Fibroblast of mammary gland (primary cell): ENCODE results near the gene VAMP3.

Experiments used
- DNase-seq: peaks from one replicate; pipeline ENCODE4 v3.0.0-alpha.2; 2010; ENCODE audit warnings: low read depth
- H3K4me3 ChIP-seq: 2 replicates; pipeline ENCODE4 v1.5.1; 2011; ENCODE audit warnings: low read depth, mild to moderate bottlenecking, low read length, moderate library complexity; ENCODE audit not compliant: control insufficient read depth
- TF ChIP-seq, protein P1 (sequence below): conservative IDR thresholded peaks from 2 replicates; pipeline ENCODE4 v1.5.1; 2011; ENCODE audit warnings: low read depth, low read length, inconsistent platforms; ENCODE audit not compliant: control insufficient read depth, insufficient read depth

VAMP3 gene

DNA sequence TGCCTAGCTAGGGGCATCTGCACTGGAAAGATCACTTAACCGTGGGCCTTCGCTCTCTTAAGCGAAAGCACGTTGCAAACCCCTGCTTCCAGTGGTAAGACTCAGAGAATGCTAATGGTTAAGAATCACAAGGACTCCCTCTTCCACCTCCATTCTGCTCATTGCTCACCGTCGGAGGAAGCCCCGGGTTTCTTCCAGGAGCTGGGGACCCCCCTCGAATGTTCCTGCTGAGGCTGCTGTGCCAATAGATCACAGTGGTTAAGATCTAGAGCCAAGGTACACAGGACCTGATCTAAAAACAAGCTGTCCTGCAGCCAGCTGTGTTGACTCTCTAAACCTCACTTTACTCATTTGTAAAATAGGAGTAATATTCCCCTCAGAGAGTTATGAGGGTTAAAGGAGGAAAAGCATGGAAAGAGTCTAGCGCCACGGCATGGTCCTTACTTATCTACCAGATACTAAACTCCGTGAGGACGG lies 765 bp downstream of the VAMP3 start:
- DNase-seq, result peak; percentile 10
- H3K4me3 ChIP-seq, result peak overlapping the region; percentile 87
- TF ChIP-seq, protein P1, sequence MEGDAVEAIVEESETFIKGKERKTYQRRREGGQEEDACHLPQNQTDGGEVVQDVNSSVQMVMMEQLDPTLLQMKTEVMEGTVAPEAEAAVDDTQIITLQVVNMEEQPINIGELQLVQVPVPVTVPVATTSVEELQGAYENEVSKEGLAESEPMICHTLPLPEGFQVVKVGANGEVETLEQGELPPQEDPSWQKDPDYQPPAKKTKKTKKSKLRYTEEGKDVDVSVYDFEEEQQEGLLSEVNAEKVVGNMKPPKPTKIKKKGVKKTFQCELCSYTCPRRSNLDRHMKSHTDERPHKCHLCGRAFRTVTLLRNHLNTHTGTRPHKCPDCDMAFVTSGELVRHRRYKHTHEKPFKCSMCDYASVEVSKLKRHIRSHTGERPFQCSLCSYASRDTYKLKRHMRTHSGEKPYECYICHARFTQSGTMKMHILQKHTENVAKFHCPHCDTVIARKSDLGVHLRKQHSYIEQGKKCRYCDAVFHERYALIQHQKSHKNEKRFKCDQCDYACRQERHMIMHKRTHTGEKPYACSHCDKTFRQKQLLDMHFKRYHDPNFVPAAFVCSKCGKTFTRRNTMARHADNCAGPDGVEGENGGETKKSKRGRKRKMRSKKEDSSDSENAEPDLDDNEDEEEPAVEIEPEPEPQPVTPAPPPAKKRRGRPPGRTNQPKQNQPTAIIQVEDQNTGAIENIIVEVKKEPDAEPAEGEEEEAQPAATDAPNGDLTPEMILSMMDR, result no peak

DNA sequence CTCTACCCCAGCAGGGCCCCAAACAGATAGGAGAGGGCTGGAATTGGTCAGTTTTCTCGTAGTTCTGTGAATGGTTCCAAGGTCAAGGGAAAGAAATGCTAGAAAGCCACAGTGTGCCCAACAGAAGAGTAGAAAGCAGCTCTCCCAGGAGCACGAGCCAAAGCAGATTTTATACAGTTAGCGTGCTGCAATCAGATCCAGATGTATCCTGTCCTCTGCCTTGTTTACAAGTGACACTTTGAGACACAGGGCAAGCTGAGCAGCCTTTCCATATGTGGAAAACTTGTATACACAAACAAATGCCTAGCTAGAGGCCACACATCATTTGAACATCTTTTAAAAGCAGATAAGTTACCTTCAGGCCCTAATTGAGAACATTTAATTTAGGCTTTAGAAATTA lies 6.5 kb downstream of the VAMP3 start:
- H3K4me3 ChIP-seq, result no peak overlapping the region
- no peak for DNase-seq
- TF ChIP-seq, protein P1, result no peak

DNA sequence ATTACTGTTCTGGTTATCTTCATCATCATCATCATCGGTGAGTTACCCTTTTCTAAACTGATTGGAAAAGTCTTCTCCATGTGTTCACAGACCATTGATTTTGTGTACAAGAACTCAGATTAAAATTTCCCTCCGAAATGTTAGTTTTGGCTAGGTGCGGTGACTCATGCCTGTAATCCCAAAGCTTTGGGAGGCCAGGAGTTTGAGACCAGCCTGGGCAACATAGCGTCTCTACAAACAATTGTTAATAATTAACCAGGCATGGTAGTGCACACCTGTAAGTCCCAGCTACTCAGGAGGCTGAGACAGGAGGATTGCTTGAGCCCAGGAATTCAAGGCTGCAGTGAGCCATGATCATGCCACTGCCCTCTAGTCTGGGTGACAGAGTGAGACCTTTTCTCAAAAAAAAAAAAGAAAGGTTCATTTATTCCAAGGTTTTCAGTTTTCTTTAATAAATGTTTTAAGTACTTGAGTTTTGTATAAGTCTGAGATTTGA lies 7.1 kb downstream of the VAMP3 start:
- DNase-seq, result no peak
- H3K4me3 ChIP-seq, result no peak overlapping the region
- TF ChIP-seq, protein P1, result no peak

DNA sequence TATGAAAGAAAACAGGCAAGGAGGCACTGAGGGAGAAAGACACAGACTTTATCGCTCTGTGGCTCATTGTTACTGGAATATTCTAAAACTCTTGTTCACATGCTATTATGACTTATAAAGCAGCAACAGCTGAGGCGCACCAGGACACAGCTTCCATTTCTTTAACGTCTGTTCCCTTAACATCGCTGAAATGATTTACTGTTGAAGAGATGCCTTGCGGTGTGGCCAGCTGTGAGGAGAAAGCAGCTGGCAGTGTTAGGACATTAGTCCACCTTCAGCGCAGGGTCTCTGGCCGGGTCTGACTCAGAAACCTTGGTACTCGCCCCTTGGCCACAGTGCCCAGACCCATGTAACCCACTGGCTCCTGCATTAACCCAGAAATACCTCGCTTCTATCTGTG lies 9.9 kb downstream of the VAMP3 start:
- DNase-seq, result no peak
- no peak overlapping the region for H3K4me3 ChIP-seq
- TF ChIP-seq, protein P1, result no peak

DNA sequence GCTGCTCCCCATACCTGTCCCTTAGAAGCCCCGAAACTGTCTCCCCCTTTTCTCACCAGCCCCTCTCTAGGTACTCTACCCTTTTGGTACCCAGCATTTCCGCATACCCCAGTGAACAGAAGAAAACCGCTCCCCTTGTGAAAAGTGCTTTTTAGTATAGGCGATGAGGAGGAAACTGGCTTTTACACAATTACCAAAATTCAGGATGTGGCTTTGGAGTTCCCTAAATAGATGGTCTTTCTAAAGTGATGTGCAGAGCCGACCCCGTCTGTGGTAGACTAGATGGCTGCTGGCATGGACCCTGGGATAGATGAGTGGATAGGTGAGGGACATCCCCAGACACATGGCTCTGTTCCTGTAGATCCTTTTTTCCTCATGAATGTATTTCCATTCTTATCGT lies 10.4 kb downstream of the VAMP3 start:
- no peak overlapping the region for H3K4me3 ChIP-seq
- DNase-seq, result no peak
- TF ChIP-seq, protein P1, result no peak

DNA sequence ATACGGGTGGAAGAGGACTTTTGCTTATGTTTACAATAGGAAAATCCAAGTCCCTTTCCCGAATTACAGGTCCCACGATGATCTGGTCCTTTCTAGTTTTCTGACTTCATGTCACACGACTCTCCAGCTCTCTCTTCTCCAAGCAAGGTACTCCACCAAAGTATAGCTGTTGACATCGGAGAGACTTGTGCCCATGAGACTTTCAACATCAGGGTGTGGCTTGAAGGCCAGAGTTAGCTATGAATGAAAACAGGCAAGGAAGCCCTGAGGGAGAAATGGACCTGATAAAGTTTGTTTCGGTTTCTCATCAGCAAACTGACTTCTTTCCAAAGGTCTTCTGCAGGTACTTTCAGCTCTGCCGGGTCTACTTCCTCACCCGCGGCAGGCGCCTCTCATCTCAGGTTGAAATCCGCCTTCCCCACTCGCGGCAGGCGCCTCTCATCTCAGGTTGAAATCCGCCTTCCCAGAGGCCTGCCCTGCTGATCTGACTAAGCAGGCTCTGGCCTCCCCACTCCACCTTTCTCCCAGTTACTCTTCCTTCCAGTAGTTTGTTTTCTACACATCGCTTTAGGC lies 10.9 kb downstream of the VAMP3 start:
- DNase-seq, result no peak
- TF ChIP-seq, protein P1, result no peak
- H3K4me3 ChIP-seq, result no peak overlapping the region

DNA sequence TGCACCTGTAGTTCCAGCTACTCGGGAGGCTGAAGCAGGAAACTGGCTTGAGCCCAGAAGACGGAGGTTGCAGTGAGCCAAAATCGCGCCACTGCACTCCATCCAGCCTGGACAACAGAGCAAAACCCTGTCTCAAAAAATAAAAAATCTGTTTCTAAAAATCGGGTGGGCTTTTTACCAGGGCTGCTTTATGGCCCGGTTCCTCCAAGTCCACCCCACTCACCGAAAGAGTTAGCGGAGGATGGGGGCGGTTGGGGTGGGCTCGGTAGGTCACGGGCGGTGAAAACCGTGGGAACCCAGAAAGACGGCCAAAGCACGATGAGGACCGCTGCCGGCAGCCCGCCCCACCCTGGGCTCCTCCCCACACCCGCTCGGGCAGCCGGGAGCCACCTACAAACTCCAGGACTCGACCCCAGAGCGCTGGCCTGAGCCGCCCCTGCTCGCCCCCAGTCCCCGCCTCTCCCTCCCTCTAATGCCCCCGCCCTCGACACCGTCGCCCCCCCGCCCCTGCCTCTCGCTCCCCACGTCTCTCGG lies 12.1 kb downstream of the VAMP3 start:
- DNase-seq, result peak; percentile 48
- TF ChIP-seq, protein P1, result no peak
- peak overlapping the region; percentile 54 for H3K4me3 ChIP-seq
